Transverse colon (tissue), 4 donors: Measurements from ENCODE around the gene NPNT.

Source experiments
- CTCF ChIP-seq, 5 experiments: fragments of 200-600 bp in 3 of 5; fragments of 450-650 bp in 2 of 5; sonication (generic) in 3 of 5; IDR thresholded peaks; 1 replicate in 2 of 5; 2 replicates in 3 of 5; pipeline ENCODE4 v1.5.1; 2016 to 2017; ENCODE audit warnings: antibody characterized with exemption in 5 of 5, inconsistent platforms in 3 of 5, mild to moderate bottlenecking in 2 of 5, moderate library complexity in 1 of 5
- EP300 ChIP-seq: sonication (generic); formaldehyde crosslinking; IDR thresholded peaks from one replicate; pipeline ENCODE4 v1.6.1; 2017; ENCODE audit warnings: antibody characterized with exemption, low read depth
- POLR2A ChIP-seq: fragments of 450-650 bp; IDR thresholded peaks from one replicate; pipeline ENCODE4 v1.6.1; 2016; ENCODE audit warnings: antibody characterized with exemption, mild to moderate bottlenecking, moderate library complexity
- POLR2AphosphoS5 ChIP-seq, 3 donors: sonication (generic); formaldehyde crosslinking; IDR thresholded peaks; one replicate each; pipeline ENCODE4 v1.6.1; 2016; ENCODE audit warnings: antibody characterized with exemption in 3 of 3

GRCh38 chr4:106002994-106003393 is 107.7 kb downstream of the NPNT start:
- no peak for TF ChIP-seq CTCF (IDR thresholded peaks at IDR 0.05)
- no peak for TF ChIP-seq POLR2A
- no peak for TF ChIP-seq POLR2AphosphoS5 (IDR thresholded peaks at IDR 0.05)
- TF ChIP-seq EP300 = no peak
